OCI-LY7 (cell line): ENCODE measurements around the gene GCNT3. TPM values are rescaled to one million over a fixed set of nuclear protein-coding genes. Genes with fewer than 3 reads are reported as not detected.

ENCODE experiments used
- BruUV-seq: library from RNA; stranded (reverse); fragments of 400-500 nt; replicated peaks from 2 replicates; lab custom pipeline; 2021; lab: Mats Ljungman, UMichigan
- CTCF ChIA-PET: fragments of 300-600 bp; sonication (Branson Sonifier 250); formaldehyde crosslinking; loops from one replicate; lab custom pipeline; 2022; ENCODE audit warnings: antibody characterized with exemption; ENCODE audit not compliant: unreplicated experiment; lab: Charles Lee
- POLR2A ChIA-PET: fragments of 300-600 bp; sonication (Branson Sonifier 250); formaldehyde crosslinking; loops from one replicate; lab custom pipeline; 2022; ENCODE audit warnings: antibody characterized with exemption; lab: Charles Lee
- DNase-seq: peaks from one replicate; pipeline ENCODE4 v3.0.0-alpha.2; 2015; ENCODE audit warnings: low spot score
- H2AFZ ChIP-seq: fragments of 200-600 bp; sonication (generic), shearing (Covaris generic); 2 replicates; pipeline ENCODE4 v1.6.1; 2014; ENCODE audit warnings: mild to moderate bottlenecking, antibody characterized with exemption, low read length, moderate library complexity
- H3K27ac ChIP-seq: fragments of 200-600 bp; sonication (generic); 2 replicates; pipeline ENCODE4 v1.5.1; 2014; ENCODE audit warnings: mixed run types, low read depth, mild to moderate bottlenecking, moderate library complexity, low read length, inconsistent platforms; ENCODE audit not compliant: poor library complexity, severe bottlenecking
- H3K36me3 ChIP-seq: fragments of 200-600 bp; sonication (generic); 2 replicates; pipeline ENCODE4 v1.6.1; 2014; ENCODE audit warnings: mild to moderate bottlenecking, antibody characterized with exemption, low read length, moderate library complexity, mixed read lengths; ENCODE audit not compliant: insufficient read depth
- H3K4me1 ChIP-seq: fragments of 200-600 bp; sonication (generic); 2 replicates; pipeline ENCODE4 v1.5.1; 2014; ENCODE audit warnings: mild to moderate bottlenecking, low read length; ENCODE audit not compliant: insufficient read depth, poor library complexity, severe bottlenecking
- H3K4me2 ChIP-seq: fragments of 200-600 bp; sonication (generic); 2 replicates; pipeline ENCODE4 v1.6.1; 2014; ENCODE audit warnings: mild to moderate bottlenecking, low read length
- H3K4me3 ChIP-seq: fragments of 200-600 bp; sonication (generic); 2 replicates; pipeline ENCODE4 v1.5.1; 2014; ENCODE audit warnings: mild to moderate bottlenecking, low read depth, low read length; ENCODE audit not compliant: poor library complexity, severe bottlenecking
- H3K79me2 ChIP-seq: fragments of 200-600 bp; sonication (generic); 2 replicates; pipeline ENCODE4 v1.6.1; 2016; ENCODE audit warnings: low read depth, mild to moderate bottlenecking, low read length, moderate library complexity, mixed read lengths; ENCODE audit not compliant: insufficient read depth
- H3K9me2 ChIP-seq: fragments of 200-600 bp; sonication (generic); 2 replicates; pipeline ENCODE4 v1.6.1; 2016; ENCODE audit warnings: mild to moderate bottlenecking, low read length, mixed read lengths; ENCODE audit not compliant: insufficient read depth
- H3K9me3 ChIP-seq: fragments of 200-600 bp; sonication (generic); 2 replicates; pipeline ENCODE4 v1.6.1; 2014; ENCODE audit warnings: mild to moderate bottlenecking, mixed run types, low read length, mixed read lengths
- H4K20me1 ChIP-seq: fragments of 200-600 bp; sonication (generic); 2 replicates; pipeline ENCODE4 v1.6.1; 2014; ENCODE audit warnings: mild to moderate bottlenecking, antibody characterized with exemption, low read length, moderate library complexity, mixed read lengths; ENCODE audit not compliant: insufficient read depth
- EZH2phosphoT487 ChIP-seq: fragments of 200-600 bp; sonication (generic); IDR thresholded peaks from 2 replicates; pipeline ENCODE4 v1.6.1; 2018; ENCODE audit warnings: low read depth, borderline replicate concordance, mild to moderate bottlenecking, mixed run types, antibody characterized with exemption, low read length, moderate library complexity, mixed read lengths
- intact Hi-C: fragments of 100-400 bp; cut with micrococcal nuclease; formaldehyde crosslinking; loops from one replicate; pipeline ENCODE4 v1.10.0; 2022; ENCODE audit not compliant: unreplicated experiment
- total RNA-seq, 2 experiments: library from RNA; depleted of rRNA in 1 of 2; stranded (reverse); fragments of >200 nt in 1 of 2; shearing (Covaris generic) in 1 of 2; gene quantifications; 2 replicates each; pipeline ENCODE4 v1.2.3, GENCODE V29; 2014 to 2022
- TF ChIP-seq, protein P1 (sequence below): fragments of 200-600 bp; sonication (generic); conservative IDR thresholded peaks from 2 replicates; pipeline ENCODE4 v1.5.1; 2014; ENCODE audit warnings: mild to moderate bottlenecking, antibody characterized with exemption, low read length, moderate library complexity, mixed read lengths

Gene GCNT3
- total RNA-seq, 2 experiments from 2014 or later: not detected

DNA sequence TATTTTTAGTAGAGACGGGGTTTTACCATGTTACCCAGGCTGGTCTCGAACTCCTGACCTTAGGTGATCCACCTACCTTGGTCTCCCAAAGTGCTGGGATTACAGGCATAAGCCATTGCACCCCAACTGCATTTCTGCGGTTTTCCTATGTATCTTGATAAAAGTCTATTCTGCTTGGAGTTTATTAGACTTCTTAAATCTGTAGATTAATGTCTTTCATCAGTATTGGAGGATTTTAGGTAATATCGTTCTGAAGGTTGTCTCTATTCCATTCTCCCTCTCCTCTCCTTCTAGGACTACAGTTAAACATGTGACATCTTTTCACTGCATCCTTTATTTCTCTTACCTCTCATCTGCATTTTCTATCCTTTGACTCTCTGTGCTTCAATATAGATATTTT is 46.3 kb upstream of the GCNT3 start:
- BruUV-seq: no TSS peak
- no peak overlapping the region for H2AFZ ChIP-seq
- no peak overlapping the region for H3K27ac ChIP-seq
- H3K36me3 ChIP-seq: no peaks in the 10 kb centered on the region
- DNase-seq: no peak
- no peak overlapping the region for H3K4me3 ChIP-seq
- H3K9me2 ChIP-seq: no peaks in the 10 kb centered on the region
- CTCF ChIA-PET: no interaction called here
- no peaks in the 10 kb centered on the region for H3K79me2 ChIP-seq
- TF ChIP-seq EZH2phosphoT487: no peak
- TF ChIP-seq, protein P1, sequence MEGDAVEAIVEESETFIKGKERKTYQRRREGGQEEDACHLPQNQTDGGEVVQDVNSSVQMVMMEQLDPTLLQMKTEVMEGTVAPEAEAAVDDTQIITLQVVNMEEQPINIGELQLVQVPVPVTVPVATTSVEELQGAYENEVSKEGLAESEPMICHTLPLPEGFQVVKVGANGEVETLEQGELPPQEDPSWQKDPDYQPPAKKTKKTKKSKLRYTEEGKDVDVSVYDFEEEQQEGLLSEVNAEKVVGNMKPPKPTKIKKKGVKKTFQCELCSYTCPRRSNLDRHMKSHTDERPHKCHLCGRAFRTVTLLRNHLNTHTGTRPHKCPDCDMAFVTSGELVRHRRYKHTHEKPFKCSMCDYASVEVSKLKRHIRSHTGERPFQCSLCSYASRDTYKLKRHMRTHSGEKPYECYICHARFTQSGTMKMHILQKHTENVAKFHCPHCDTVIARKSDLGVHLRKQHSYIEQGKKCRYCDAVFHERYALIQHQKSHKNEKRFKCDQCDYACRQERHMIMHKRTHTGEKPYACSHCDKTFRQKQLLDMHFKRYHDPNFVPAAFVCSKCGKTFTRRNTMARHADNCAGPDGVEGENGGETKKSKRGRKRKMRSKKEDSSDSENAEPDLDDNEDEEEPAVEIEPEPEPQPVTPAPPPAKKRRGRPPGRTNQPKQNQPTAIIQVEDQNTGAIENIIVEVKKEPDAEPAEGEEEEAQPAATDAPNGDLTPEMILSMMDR: no peak
- no peaks in the 10 kb centered on the region for H4K20me1 ChIP-seq
- POLR2A ChIA-PET: no interaction called here
- H3K4me2 ChIP-seq: no peak overlapping the region
- H3K4me1 ChIP-seq: peaks cover 6% of the 10 kb centered on the region
- H3K9me3 ChIP-seq: no peaks in the 10 kb centered on the region
- intact Hi-C loops: no loop called here

DNA sequence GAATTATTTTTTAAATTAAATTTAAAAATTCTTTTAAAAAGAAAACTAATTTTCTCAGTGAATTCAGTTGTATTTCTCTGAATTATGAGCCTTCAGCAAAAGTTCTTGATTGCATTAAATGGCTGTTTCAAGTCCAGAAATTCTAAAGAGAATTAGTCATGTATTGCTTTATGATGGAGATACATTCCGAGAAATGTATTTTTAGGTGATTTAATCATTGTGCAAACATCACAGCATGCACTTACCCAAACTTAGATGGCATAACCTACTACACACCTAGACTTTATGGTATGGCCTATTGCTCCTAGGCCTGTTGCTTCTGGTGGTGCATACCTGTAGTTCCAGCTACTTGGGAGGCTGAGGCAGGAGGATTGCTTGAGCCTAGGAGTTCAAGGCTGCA is 44.3 kb upstream of the GCNT3 start:
- Histone ChIP-seq H3K4me3 (no peak overlapping the region), H3K9me2 (no peaks in the 10 kb centered on the region), H3K79me2 (no peaks in the 10 kb centered on the region), H3K36me3 (no peaks in the 10 kb centered on the region), H3K4me1 (peaks cover 4% of the 10 kb centered on the region), H2AFZ (no peak overlapping the region), H3K9me3 (no peaks in the 10 kb centered on the region), H3K4me2 (no peak overlapping the region), H3K27ac (no peak overlapping the region), H4K20me1 (no peaks in the 10 kb centered on the region)
- POLR2A ChIA-PET: interaction anchor here (0.5 to 0.6 kb wide), 2 partner anchors 68 to 76 kb away, joined by 3 to 7 read pairs; no protein-coding TSS in a partner anchor
- no peak for TF ChIP-seq EZH2phosphoT487
- TF ChIP-seq, protein P1: no peak
- no peak for DNase-seq
- intact Hi-C loops: no loop called here
- BruUV-seq: no TSS peak
- CTCF ChIA-PET: no interaction called here

DNA sequence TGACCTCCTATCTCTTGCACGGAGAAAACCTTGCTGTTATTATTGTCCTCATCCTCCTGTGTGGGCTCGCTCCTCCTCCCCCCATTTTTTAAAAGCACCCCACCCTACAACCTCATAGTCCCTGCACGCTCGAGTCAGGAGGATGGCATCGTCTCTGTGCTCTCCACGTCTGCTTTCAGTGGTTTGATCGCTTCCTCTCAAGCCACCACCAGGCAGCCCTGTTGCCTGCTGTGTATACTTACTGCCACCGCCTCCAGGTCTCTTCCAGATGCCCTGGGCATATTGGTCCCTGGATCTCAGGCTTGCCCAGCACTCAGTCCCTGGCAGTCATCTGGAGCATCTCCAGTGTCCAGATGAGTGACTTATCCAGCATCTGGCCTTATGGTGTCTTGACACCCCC is 42.1 kb upstream of the GCNT3 start:
- H4K20me1 ChIP-seq: no peaks in the 10 kb centered on the region
- no peak overlapping the region for H3K4me2 ChIP-seq
- no TSS peak for BruUV-seq

More for the DNA sequence above, 42.1 kb upstream of the GCNT3 start:
- TF ChIP-seq EZH2phosphoT487: no peak
- TF ChIP-seq, protein P1: no peak
- DNase-seq: no peak
- H3K4me1 ChIP-seq: no peaks in the 10 kb centered on the region
- H3K36me3 ChIP-seq: no peaks in the 10 kb centered on the region
- POLR2A ChIA-PET: interaction anchor here (0.7 kb wide), 1 partner anchor 154 kb away, joined by 3 read pairs; no protein-coding TSS in a partner anchor
- CTCF ChIA-PET: no interaction called here
- H2AFZ ChIP-seq: no peak overlapping the region
- intact Hi-C loops: no loop called here
- H3K9me2 ChIP-seq: no peaks in the 10 kb centered on the region
- H3K4me3 ChIP-seq: no peak overlapping the region
- H3K79me2 ChIP-seq: no peaks in the 10 kb centered on the region
- no peaks in the 10 kb centered on the region for H3K9me3 ChIP-seq
- H3K27ac ChIP-seq: no peak overlapping the region
